Activated CD8-positive, alpha-beta memory T cell treated with anti-CD3 and anti-CD28 coated beads, Interleukin-2, amount 10 ng/mL, durations not matched to agents 7 days and 5 days (primary cell): ENCODE measurements around the gene CHERP. TPM values are rescaled to one million over a fixed set of nuclear protein-coding genes. Genes with fewer than 3 reads are reported as not detected.

ENCODE experiments used
- ATAC-seq: fragments of 150-1000 bp; cut with Tn5 transposase; one replicate; pipeline ENCODE4 v1.10.0; 2021; ENCODE audit warnings: moderate library complexity
- CTCF ChIA-PET: fragments of 350-600 bp; sonication (Branson Sonifier 250); formaldehyde crosslinking; loops from one replicate; lab custom pipeline; 2021; ENCODE audit warnings: antibody characterized with exemption; lab: Charles Lee
- DNase-seq: peaks from one replicate; pipeline ENCODE4 v3.0.0-alpha.2; 2020
- H3K27ac Mint-ChIP-seq: one replicate; pipeline ENCODE4 v1.8.0; 2021; ENCODE audit warnings: mild to moderate bottlenecking, mixed read lengths
- H3K27me3 Mint-ChIP-seq: one replicate; pipeline ENCODE4 v1.8.0; 2021; ENCODE audit warnings: mixed read lengths
- H3K36me3 Mint-ChIP-seq: one replicate; pipeline ENCODE4 v1.8.0; 2021; ENCODE audit warnings: mild to moderate bottlenecking, mixed read lengths
- H3K4me1 Mint-ChIP-seq: one replicate; pipeline ENCODE4 v1.8.0; 2021; ENCODE audit warnings: mixed read lengths
- H3K4me3 Mint-ChIP-seq: one replicate; pipeline ENCODE4 v1.8.0; 2021; ENCODE audit warnings: mild to moderate bottlenecking, moderate library complexity, mixed read lengths
- H3K9me3 Mint-ChIP-seq: one replicate; pipeline ENCODE4 v1.8.0; 2022; ENCODE audit warnings: low read depth, mixed read lengths
- total RNA-seq, 2 experiments: library from RNA; stranded (reverse); gene quantifications; one replicate each; pipeline ENCODE4 v1.2.3, GENCODE V29; 2021

Gene CHERP
- total RNA-seq, 2 experiments from 2014 or later = 66.5 to 74.5 TPM

GRCh38 chr19:16584248-16585093 lies 42.2 kb upstream of the CHERP start:
- Mint-ChIP-seq H3K4me3 (peak overlapping the region; percentile 81), H3K9me3 (no peaks in the 10 kb centered on the region), H3K4me1 (peaks cover 75% of the 10 kb centered on the region), H3K27ac (peak overlapping the region; percentile 94), H3K27me3 (no peaks in the 10 kb centered on the region), H3K36me3 (no peaks in the 10 kb centered on the region)
- DNase-seq (peak; percentile 96), ATAC-seq (peak; percentile 85)
- CTCF ChIA-PET = interaction anchor here (0.6 to 1.8 kb wide), 11 partner anchors 10 to 818 kb away, joined by 3 to 9 read pairs (median 3); partner anchors contain the start of gene SLC35E1

- no peak overlapping the region for H3K4me3 Mint-ChIP-seq
- peak overlapping the region; percentile 94 for H3K27ac Mint-ChIP-seq
Observed at GRCh38 chr19:16582486-16583261, 40.4 kb upstream of the CHERP start.

GRCh38 chr19:16581971-16582343 lies 39.7 kb upstream of the CHERP start:
- peak overlapping the region; percentile 16 for H3K27ac Mint-ChIP-seq
- DNase-seq (no peak), ATAC-seq (no peak)
- H3K4me3 Mint-ChIP-seq = no peak overlapping the region
- peaks cover 3% of the 10 kb centered on the region for H3K36me3 Mint-ChIP-seq
- H3K27me3 Mint-ChIP-seq = no peaks in the 10 kb centered on the region
- CTCF ChIA-PET = no interaction called here
- no peaks in the 10 kb centered on the region for H3K9me3 Mint-ChIP-seq
- peaks cover 57% of the 10 kb centered on the region for H3K4me1 Mint-ChIP-seq

More at GRCh38 chr19:16582486-16583261, 40.4 kb upstream of the CHERP start:
- Mint-ChIP-seq H3K4me1 (peaks cover 64% of the 10 kb centered on the region), H3K9me3 (no peaks in the 10 kb centered on the region), H3K27me3 (no peaks in the 10 kb centered on the region), H3K36me3 (peaks cover 3% of the 10 kb centered on the region)
- ATAC-seq = no peak
- CTCF ChIA-PET = no interaction called here
- DNase-seq = no peak

- peak overlapping the region; percentile 34 for H3K27ac Mint-ChIP-seq
- H3K27me3 Mint-ChIP-seq = no peaks in the 10 kb centered on the region
- no peaks in the 10 kb centered on the region for H3K9me3 Mint-ChIP-seq
- peaks cover 4% of the 10 kb centered on the region for H3K36me3 Mint-ChIP-seq
- peaks cover 52% of the 10 kb centered on the region for H3K4me1 Mint-ChIP-seq
- ATAC-seq (no peak), DNase-seq (no peak)
- no peak overlapping the region for H3K4me3 Mint-ChIP-seq
- CTCF ChIA-PET = no interaction called here
Observed at GRCh38 chr19:16581145-16581970, 39.1 kb upstream of the CHERP start.

GRCh38 chr19:16579381-16579780 lies 37.1 kb upstream of the CHERP start:
- no peaks in the 10 kb centered on the region for H3K27me3 Mint-ChIP-seq
- no peak overlapping the region for H3K4me3 Mint-ChIP-seq
- peaks cover 46% of the 10 kb centered on the region for H3K4me1 Mint-ChIP-seq
- H3K27ac Mint-ChIP-seq = peak overlapping the region; percentile 31
- DNase-seq (no peak), ATAC-seq (no peak)
- H3K9me3 Mint-ChIP-seq = no peaks in the 10 kb centered on the region
- CTCF ChIA-PET = no interaction called here
- H3K36me3 Mint-ChIP-seq = peaks cover 9% of the 10 kb centered on the region

GRCh38 chr19:16577531-16577985 lies 35.3 kb upstream of the CHERP start:
- CTCF ChIA-PET = interaction anchor here (0.6 kb wide), 1 partner anchor 595 kb away, joined by 3 read pairs; no protein-coding TSS in a partner anchor
- ATAC-seq (no peak), DNase-seq (no peak)
- H3K27ac Mint-ChIP-seq = no peak overlapping the region
- H3K4me1 Mint-ChIP-seq = peaks cover 45% of the 10 kb centered on the region
- peaks cover 9% of the 10 kb centered on the region for H3K36me3 Mint-ChIP-seq
- H3K27me3 Mint-ChIP-seq = no peaks in the 10 kb centered on the region
- no peak overlapping the region for H3K4me3 Mint-ChIP-seq
- H3K9me3 Mint-ChIP-seq = no peaks in the 10 kb centered on the region

- no peak overlapping the region for H3K4me3 Mint-ChIP-seq
- CTCF ChIA-PET = interaction anchor here (0.6 kb wide), 1 partner anchor 596 kb away, joined by 3 read pairs; no protein-coding TSS in a partner anchor
- H3K9me3 Mint-ChIP-seq = no peaks in the 10 kb centered on the region
- DNase-seq (no peak), ATAC-seq (no peak)
- H3K27me3 Mint-ChIP-seq = no peaks in the 10 kb centered on the region
- peaks cover 46% of the 10 kb centered on the region for H3K4me1 Mint-ChIP-seq
- no peak overlapping the region for H3K27ac Mint-ChIP-seq
- peaks cover 12% of the 10 kb centered on the region for H3K36me3 Mint-ChIP-seq
Observed at GRCh38 chr19:16576690-16577530, 34.7 kb upstream of the CHERP start.

GRCh38 chr19:16575861-16576689 lies 33.8 kb upstream of the CHERP start:
- Mint-ChIP-seq H3K36me3 (peaks cover 12% of the 10 kb centered on the region), H3K9me3 (no peaks in the 10 kb centered on the region), H3K4me3 (no peak overlapping the region), H3K4me1 (peaks cover 52% of the 10 kb centered on the region), H3K27me3 (no peaks in the 10 kb centered on the region), H3K27ac (no peak overlapping the region)
- CTCF ChIA-PET = no interaction called here
- ATAC-seq (no peak), DNase-seq (no peak)

- H3K4me3 Mint-ChIP-seq = no peak overlapping the region
- CTCF ChIA-PET = interaction anchor here (1.4 to 1.9 kb wide), 2 partner anchors 9 to 34 kb away, joined by 3 to 9 read pairs; no protein-coding TSS in a partner anchor
- ATAC-seq (no peak), DNase-seq (no peak)
- no peaks in the 10 kb centered on the region for H3K27me3 Mint-ChIP-seq
- no peaks in the 10 kb centered on the region for H3K9me3 Mint-ChIP-seq
- H3K27ac Mint-ChIP-seq = no peak overlapping the region
- H3K36me3 Mint-ChIP-seq = peaks cover 15% of the 10 kb centered on the region
- H3K4me1 Mint-ChIP-seq = peaks cover 60% of the 10 kb centered on the region
Observed at GRCh38 chr19:16575282-16575681, 33.0 kb upstream of the CHERP start.

- H3K4me3 Mint-ChIP-seq = peak overlapping the region; percentile 22
- H3K9me3 Mint-ChIP-seq = no peaks in the 10 kb centered on the region
- ATAC-seq (no peak), DNase-seq (no peak)
- CTCF ChIA-PET = interaction anchor here (0.5 to 2.4 kb wide), 6 partner anchors 11 to 550 kb away, joined by 3 to 13 read pairs (median 6); partner anchors contain the start of gene MED26
- peaks cover 60% of the 10 kb centered on the region for H3K4me1 Mint-ChIP-seq
- peaks cover 25% of the 10 kb centered on the region for H3K36me3 Mint-ChIP-seq
- no peaks in the 10 kb centered on the region for H3K27me3 Mint-ChIP-seq
- H3K27ac Mint-ChIP-seq = peak overlapping the region; percentile 89
Observed at GRCh38 chr19:16573925-16574324, 31.7 kb upstream of the CHERP start.

GRCh38 chr19:16573296-16573695 lies 31.1 kb upstream of the CHERP start:
- DNase-seq = no peak
- Mint-ChIP-seq H3K9me3 (no peaks in the 10 kb centered on the region), H3K36me3 (peaks cover 22% of the 10 kb centered on the region), H3K27ac (peak overlapping the region; percentile 89), H3K27me3 (no peaks in the 10 kb centered on the region), H3K4me3 (peak overlapping the region; percentile 94), H3K4me1 (peaks cover 59% of the 10 kb centered on the region)
- CTCF ChIA-PET = interaction anchor here (0.5 to 2.4 kb wide), 6 partner anchors 11 to 551 kb away, joined by 3 to 13 read pairs (median 6); partner anchors contain the start of gene MED26
- no peak for ATAC-seq
